ENCODE measurements around the gene ZFP3.
"Not testable (repeated sequence)": the region's sequence is repeated elsewhere in the genome, so short reads cannot be mapped to it uniquely, and the experiment has no call there.

The ZFP3 gene

GRCh38 chr17:5135726-5136579 lies 57.7 kb downstream of the ZFP3 start:
- TF ChIP-seq TAF1 (IDR thresholded peaks at IDR 0.05; ENCODE audit: low read depth, low read length) (no peak), POLR2AphosphoS5 (IDR thresholded peaks at IDR 0.05; ENCODE audit: low read depth, low read length) (no peak), POLR2A (IDR thresholded peaks at IDR 0.05; ENCODE audit: low read depth, low read length) (no peak), PAX5 (IDR thresholded peaks at IDR 0.05; ENCODE audit: insufficient read depth, low read length, severe bottlenecking) (no peak), POU2F2 (IDR thresholded peaks at IDR 0.05; ENCODE audit: low read depth, low read length) (no peak), SPI1 (IDR thresholded peaks at IDR 0.05; ENCODE audit: low read depth, low read length) (no peak)
- no peak for FAIRE-seq
- no peak for DNase-seq (ENCODE audit: insufficient read length, low spot score)

- FAIRE-seq; DNase-seq (ENCODE audit: insufficient read length, low spot score): not testable (repeated sequence)
Measured at GRCh38 chr17:5136580-5137412, 58.5 kb downstream of the ZFP3 start.

GRCh38 chr17:5137511-5138197 lies 59.4 kb downstream of the ZFP3 start:
- DNase-seq (ENCODE audit: insufficient read length, low spot score); FAIRE-seq: not testable (repeated sequence)

DNA sequence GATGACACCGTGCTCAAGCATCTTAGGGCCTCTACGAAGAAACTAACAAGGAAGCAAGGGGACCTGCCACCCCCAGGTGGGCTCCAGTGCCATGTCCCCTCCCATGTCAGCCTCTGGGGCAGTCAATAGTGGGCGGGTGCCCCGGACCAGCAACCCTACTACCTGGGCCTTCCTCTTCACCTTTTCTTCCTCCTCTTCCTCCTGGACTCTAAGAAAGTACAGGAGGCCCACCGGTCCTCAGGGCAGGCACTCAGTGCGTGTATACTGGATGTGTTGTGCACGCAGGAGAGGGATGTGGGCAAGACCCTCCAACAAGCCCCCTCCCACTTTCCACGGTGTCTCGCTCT lies 59.9 kb downstream of the ZFP3 start:
- not testable (repeated sequence) for FAIRE-seq; DNase-seq (ENCODE audit: insufficient read length, low spot score)

- FAIRE-seq (no peak), DNase-seq (ENCODE audit: insufficient read length, low spot score) (no peak)
Measured at GRCh38 chr17:5138616-5139457, 60.6 kb downstream of the ZFP3 start.

GRCh38 chr17:5139458-5139732 lies 61.1 kb downstream of the ZFP3 start:
- no peak for TF ChIP-seq POLR2AphosphoS5 (IDR thresholded peaks at IDR 0.05; ENCODE audit: low read depth, low read length)
- no peak for TF ChIP-seq POU2F2 (IDR thresholded peaks at IDR 0.05; ENCODE audit: low read depth, low read length)
- no peak for TF ChIP-seq PAX5 (IDR thresholded peaks at IDR 0.05; ENCODE audit: insufficient read depth, low read length, severe bottlenecking)
- no peak for TF ChIP-seq TAF1 (IDR thresholded peaks at IDR 0.05; ENCODE audit: low read depth, low read length)
- TF ChIP-seq POLR2A (IDR thresholded peaks at IDR 0.05; ENCODE audit: low read depth, low read length) = no peak
- TF ChIP-seq SPI1 (IDR thresholded peaks at IDR 0.05; ENCODE audit: low read depth, low read length) = no peak
- DNase-seq (ENCODE audit: insufficient read length, low spot score) (no peak), FAIRE-seq (no peak)

More at GRCh38 chr17:5138616-5139457, 60.6 kb downstream of the ZFP3 start:
- TF ChIP-seq PAX5 (IDR thresholded peaks at IDR 0.05; ENCODE audit: insufficient read depth, low read length, severe bottlenecking) (no peak), TAF1 (IDR thresholded peaks at IDR 0.05; ENCODE audit: low read depth, low read length) (no peak), POU2F2 (IDR thresholded peaks at IDR 0.05; ENCODE audit: low read depth, low read length) (no peak), POLR2A (IDR thresholded peaks at IDR 0.05; ENCODE audit: low read depth, low read length) (no peak), POLR2AphosphoS5 (IDR thresholded peaks at IDR 0.05; ENCODE audit: low read depth, low read length) (no peak), SPI1 (IDR thresholded peaks at IDR 0.05; ENCODE audit: low read depth, low read length) (no peak)

- not testable (repeated sequence) for DNase-seq (ENCODE audit: insufficient read length, low spot score); FAIRE-seq
Measured at GRCh38 chr17:5142877-5143276, 64.6 kb downstream of the ZFP3 start.
